Measurements from ENCODE around the gene DOK1. TPM values are rescaled to one million over a fixed set of nuclear protein-coding genes. Genes with fewer than 3 reads are reported as not detected.

DOK1 gene
- total RNA-seq, 1 donor from 2014 or later, result 12.0 TPM

DNA sequence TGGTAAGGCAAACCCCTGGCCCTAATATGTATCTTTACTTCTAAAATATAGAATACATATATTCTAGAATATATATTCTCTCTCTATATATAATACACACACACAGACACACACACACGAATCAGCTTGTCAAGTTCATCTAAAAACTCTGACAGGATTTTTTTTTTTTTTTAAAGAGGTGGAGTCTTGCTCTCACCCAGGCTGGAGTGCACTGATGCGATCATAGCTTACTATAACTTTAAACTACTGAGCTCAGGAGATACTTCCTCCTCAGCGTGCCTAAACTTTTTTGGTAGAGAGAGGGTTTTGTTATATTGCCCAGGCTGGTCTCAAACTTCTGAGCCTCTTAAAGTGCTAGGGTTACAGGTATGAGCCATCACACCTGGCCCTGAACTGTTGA, 45.2 kb downstream of the DOK1 start:
- DNase-seq (ENCODE audit: low spot score), result no peak

DNA sequence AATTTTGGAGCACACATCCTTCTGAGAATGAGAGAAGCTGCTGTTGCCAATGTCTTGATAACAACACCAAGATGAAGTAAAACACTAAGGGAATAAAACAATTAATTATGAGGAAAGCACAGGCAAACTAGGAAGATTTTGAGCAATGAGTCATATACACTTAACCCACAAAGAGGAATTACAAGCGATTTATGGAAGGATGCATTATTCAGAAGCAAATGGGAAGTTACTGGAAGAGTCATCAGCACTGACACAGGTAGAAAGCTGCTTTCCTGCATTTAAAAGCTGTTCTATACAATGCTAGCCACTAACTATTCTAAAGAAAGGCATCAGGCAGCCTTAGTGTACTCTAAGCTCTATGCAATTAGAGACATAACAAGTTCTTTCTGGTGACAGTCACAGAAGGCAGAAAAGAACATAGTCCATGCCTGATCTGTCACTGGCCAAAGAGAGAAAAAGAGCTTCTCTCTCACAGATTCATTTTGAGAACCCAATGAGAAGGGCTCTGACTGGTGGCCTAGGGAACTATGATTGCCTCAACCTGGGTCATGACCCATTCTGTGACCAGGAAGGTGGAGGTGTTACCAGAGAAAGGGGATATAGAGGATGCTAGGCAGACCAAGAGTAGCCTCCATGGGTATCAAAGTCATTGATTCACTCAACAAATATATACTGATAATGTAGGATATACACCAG, 48.2 kb downstream of the DOK1 start:
- DNase-seq (ENCODE audit: low spot score), result no peak

DNA sequence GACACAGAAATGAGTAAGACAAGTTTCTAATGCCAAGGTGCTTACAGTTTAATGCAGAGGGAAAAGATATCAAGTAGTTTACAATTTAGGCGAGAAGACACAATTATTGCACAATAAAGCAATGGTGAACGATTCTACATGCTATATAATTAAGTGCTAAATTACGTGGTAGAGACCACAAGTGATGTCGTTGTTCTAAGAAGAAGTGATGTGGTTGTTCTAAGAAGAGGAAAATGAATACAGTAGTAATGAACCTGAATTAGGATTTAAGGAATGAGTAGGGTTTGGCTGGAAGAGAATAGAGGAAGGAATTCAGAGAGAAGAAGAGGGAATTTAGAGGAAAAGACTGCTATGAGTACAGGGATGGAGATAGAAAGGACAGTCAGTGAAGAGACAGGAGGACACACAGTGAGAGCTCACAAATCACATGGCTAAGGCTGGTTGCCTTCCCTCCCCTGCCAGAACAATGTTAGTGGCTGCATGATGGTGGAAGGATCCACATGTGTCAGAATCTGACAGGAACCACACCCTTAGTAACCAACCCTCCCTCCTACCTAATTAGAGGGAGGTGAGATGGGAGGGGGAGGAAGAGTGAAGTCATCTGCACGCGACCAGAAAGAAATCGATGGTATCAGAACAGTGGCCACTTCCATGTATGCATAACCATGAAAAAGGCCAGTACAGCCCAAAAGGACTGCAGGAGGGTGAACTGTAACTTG, 48.9 kb downstream of the DOK1 start:
- DNase-seq (ENCODE audit: low spot score), result no peak

DNA sequence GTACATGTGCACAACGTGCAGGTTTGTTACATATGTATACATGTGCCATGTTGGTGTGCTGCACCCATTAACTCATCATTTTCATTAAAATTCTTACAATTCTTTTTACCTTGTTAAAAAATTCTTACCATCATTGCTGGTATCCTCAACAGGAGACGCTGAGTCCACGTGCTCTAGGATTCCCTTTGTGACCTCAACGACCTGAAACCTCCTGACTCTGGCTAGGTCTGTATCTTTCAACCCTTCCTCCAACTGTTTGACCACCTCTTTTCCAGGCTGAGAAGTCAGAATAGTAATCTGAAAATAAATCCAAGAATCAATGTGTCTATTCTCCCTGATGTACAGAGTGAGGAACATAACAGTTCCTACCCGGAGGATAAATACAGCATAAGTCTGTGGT, 52.4 kb downstream of the DOK1 start:
- DNase-seq (ENCODE audit: low spot score), result no peak

Other genes with a start within 250 kb of the DOK1 start
- 3.6 TPM for gene SLC4A5, start 211.3 kb upstream of the DOK1 start, total RNA-seq (ENCODE audit: insufficient read depth, low replicate concordance)
- gene DCTN1, start 174.4 kb upstream of the DOK1 start, total RNA-seq (ENCODE audit: insufficient read depth, low replicate concordance), result 49.8 TPM
- 1.4 TPM for gene C2orf81, start 133.1 kb upstream of the DOK1 start, total RNA-seq (ENCODE audit: insufficient read depth, low replicate concordance)
- 14.2 TPM for gene WDR54, start 133.0 kb upstream of the DOK1 start, total RNA-seq (ENCODE audit: insufficient read depth, low replicate concordance)
- 17.3 TPM for gene RTKN, start 112.8 kb upstream of the DOK1 start, total RNA-seq (ENCODE audit: insufficient read depth, low replicate concordance)
- 21.7 TPM for gene INO80B, start 99.6 kb upstream of the DOK1 start, total RNA-seq (ENCODE audit: insufficient read depth, low replicate concordance)
- 29.4 TPM for gene WBP1, start 96.3 kb upstream of the DOK1 start, total RNA-seq (ENCODE audit: insufficient read depth, low replicate concordance)
- gene MOGS, start 89.3 kb upstream of the DOK1 start, total RNA-seq (ENCODE audit: insufficient read depth, low replicate concordance), result 40.4 TPM
- gene MRPL53, start 82.0 kb upstream of the DOK1 start, total RNA-seq (ENCODE audit: insufficient read depth, low replicate concordance), result 47.4 TPM
- 35.2 TPM for gene CCDC142, start 71.7 kb upstream of the DOK1 start, total RNA-seq (ENCODE audit: insufficient read depth, low replicate concordance)
- gene TTC31, start 71.6 kb upstream of the DOK1 start, total RNA-seq (ENCODE audit: insufficient read depth, low replicate concordance), result 21.7 TPM
- not detected for gene LBX2, start 55.1 kb upstream of the DOK1 start, total RNA-seq (ENCODE audit: insufficient read depth, low replicate concordance)
- gene PCGF1, start 47.0 kb upstream of the DOK1 start, total RNA-seq (ENCODE audit: insufficient read depth, low replicate concordance), result 13.5 TPM
- gene TLX2, start 40.3 kb upstream of the DOK1 start, total RNA-seq (ENCODE audit: insufficient read depth, low replicate concordance), result not detected
- gene DQX1, start 28.5 kb upstream of the DOK1 start, total RNA-seq (ENCODE audit: insufficient read depth, low replicate concordance), result 0.24 TPM
- gene AUP1, start 25.0 kb upstream of the DOK1 start, total RNA-seq (ENCODE audit: insufficient read depth, low replicate concordance), result 41.9 TPM
- gene HTRA2, start 24.8 kb upstream of the DOK1 start, total RNA-seq (ENCODE audit: insufficient read depth, low replicate concordance), result 49.4 TPM
- 68.1 TPM for gene LOXL3, start 778 bp upstream of the DOK1 start, total RNA-seq (ENCODE audit: insufficient read depth, low replicate concordance)
- gene M1AP, start 93.6 kb downstream of the DOK1 start, total RNA-seq (ENCODE audit: insufficient read depth, low replicate concordance), result 1.9 TPM
- 26.5 TPM for gene SEMA4F, start 99.5 kb downstream of the DOK1 start, total RNA-seq (ENCODE audit: insufficient read depth, low replicate concordance)

Measured in umbilical cord (tissue), 2 donors.